NCI-H460 (cell line): ENCODE results near the gene CEMIP2. TPM values are rescaled to one million over a fixed set of nuclear protein-coding genes. Genes with fewer than 3 reads are reported as not detected.

Source experiments
- DNase-seq: peaks from one replicate; pipeline ENCODE4 v3.0.0-alpha.2; 2016; ENCODE audit warnings: low read depth; ENCODE audit errors: extremely low read depth
- total RNA-seq: library from RNA; depleted of rRNA; stranded (reverse); fragments of >200 nt; shearing (Covaris generic); gene quantifications from 2 replicates; pipeline ENCODE4 v1.2.3, GENCODE V29; 2014

CEMIP2 gene
- total RNA-seq, 1 experiment from 2014 or later, result 22.1 TPM

DNA sequence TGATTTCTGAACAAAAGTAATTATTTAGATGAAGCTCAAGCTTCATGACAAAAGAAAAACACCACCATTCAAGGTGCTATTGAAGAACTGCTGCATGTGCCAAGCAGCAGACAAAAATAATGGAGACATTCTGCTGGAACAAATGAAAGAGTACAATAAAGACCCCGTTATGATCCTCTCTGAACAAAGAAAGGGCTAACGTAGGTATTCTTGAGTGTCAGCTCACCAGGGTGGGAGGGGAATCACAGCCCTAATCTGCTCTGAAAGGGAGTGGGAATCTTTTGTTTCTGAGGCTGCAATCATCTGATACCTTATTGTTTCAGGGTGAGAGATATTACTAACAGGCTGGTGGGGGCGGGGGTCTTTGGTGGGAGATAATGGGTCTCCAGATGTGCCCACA lies 15.4 kb downstream of the CEMIP2 start:
- DNase-seq, result no peak

DNA sequence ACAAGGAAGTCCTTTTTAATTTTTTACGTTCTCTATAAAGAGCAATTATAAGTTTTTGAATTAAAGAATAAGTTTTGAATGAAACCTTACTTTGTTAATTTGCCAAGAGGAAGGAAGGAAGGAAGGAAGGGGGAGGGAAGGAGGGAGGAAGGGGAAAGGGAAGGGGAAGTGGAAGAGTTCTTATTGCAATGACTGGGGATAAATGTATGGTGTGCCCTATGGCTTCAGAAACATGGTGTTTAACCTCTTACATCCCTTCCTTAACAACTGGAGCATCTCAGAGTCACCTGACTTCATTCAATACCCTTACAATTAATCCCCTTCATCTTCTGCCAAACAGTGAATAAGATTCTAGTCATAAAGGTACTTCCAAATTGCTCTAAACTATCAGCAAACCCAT lies 16.0 kb downstream of the CEMIP2 start:
- no peak for DNase-seq

DNA sequence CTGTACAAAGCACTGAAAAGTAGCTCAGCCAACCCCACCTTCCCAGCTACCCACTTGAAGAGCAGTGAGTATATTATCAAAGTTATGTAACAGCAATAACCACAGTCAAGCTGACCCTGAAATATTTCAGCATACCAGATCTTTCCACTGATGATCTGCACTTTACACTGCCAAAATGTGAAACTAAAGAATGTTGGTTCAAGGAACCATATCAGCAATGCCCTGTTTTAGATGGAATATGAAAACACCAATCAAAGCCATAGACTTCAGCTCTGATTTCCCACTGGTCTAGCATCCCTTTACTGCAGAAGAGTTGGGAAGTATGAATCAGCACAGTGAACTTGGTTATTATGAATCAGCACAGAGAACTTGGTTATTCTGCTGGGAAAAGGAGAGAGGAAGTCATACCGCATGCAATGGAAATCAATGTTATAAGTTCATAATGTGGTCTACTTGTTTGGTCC lies 20.0 kb downstream of the CEMIP2 start:
- no peak for DNase-seq

DNA sequence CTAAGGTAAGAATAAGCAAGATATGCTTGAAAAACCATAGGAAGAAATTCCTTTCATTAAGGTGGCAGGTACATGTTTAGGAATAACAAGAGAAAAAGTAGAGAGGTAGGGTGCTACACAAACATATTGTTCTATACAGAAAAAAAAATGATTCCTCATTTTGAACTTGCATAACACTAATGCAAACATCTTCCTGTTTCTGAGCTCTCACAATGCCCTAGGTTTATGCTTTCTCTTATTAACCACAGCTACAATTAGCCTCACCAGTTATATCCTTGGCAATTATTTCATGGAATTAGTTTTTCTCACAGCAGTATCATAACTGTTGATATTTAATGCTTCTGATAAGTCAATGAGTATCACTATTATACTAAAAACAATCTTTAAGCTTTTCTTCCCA lies 20.7 kb downstream of the CEMIP2 start:
- no peak for DNase-seq

DNA sequence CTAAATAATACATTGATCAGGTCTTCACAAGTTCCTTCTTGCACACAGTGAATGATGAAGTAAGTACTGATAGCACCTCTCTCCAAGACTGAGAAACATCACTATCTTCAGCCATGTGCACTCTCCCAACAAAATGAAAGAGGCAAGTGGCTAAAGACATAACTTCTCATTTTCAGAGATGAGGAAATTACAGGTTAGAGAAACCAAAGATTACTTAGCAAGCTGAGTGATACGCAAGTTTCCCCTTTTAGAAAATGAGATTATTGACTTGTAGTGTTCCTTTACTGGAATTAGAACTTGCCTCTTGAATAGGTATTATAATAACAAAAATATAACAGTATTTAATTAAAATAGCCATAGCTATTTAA lies 21.6 kb downstream of the CEMIP2 start:
- no peak for DNase-seq

DNA sequence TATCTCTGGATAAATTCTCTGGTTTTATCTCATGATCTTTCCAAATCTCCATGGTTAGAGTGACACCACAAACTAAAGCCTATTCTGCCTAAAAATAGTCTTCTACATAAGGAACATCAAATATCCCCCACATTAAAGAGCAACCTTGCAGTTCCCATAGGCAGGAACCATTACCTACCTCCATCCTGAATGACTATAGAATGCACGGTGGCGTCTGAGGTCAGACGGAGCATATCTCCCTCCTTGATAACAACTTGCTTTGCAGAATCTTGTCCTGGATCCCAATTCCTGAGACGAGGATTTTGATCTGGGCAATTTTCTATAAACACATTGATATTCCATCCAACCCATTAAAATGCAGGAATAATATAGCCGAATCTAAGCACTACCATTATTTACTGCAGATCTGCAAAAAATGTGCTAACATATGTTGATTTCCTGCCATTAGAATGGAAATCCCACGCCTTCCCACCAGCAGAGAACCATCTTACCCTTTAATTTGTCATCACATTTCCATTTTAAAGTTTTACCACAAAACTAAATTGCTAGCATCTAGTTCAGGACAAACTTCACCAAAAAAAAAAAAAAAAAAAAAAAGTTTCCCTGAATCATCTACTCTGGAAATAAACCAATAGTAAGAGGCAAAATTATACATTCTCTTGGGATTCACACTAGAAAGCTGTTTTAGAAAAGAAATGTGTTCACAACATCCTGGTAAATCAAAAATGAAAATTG lies 22.1 kb downstream of the CEMIP2 start:
- DNase-seq, result no peak

DNA sequence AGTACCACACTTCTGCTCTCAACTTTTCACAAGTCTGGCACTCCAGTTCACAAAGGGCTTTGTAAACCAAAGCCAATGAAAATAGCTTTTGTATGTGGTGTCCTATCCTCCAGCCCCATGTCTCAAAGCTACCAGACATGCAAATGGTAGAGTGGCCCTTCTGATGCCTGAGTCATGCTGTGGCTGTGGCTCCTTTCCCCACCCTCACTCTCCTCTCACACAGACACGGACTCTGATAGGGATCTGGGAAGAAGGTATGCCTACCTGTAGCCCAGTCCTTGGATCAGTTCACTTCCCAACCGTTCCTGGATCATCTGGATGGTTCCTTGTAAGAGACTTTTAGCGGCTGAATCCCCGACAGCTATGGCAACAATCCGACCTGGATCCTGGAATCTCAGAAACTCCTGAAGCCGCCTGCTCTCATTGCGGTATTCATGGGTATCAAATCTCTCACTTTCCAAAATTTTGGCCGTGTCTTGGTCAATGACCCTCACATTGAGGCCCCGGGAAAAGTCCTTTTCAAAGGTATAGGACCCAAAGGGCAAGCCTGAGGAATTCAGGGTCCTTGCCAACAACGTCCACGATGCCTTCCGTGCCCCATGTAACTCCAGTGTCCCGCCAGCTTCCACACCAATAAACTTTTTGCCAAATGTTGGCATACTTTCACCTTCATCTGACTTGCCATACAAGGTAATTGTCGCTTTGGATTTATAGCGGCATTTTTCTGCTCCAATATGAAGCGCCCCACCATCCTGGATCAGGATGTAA lies 23.4 kb downstream of the CEMIP2 start:
- DNase-seq, result no peak

DNA sequence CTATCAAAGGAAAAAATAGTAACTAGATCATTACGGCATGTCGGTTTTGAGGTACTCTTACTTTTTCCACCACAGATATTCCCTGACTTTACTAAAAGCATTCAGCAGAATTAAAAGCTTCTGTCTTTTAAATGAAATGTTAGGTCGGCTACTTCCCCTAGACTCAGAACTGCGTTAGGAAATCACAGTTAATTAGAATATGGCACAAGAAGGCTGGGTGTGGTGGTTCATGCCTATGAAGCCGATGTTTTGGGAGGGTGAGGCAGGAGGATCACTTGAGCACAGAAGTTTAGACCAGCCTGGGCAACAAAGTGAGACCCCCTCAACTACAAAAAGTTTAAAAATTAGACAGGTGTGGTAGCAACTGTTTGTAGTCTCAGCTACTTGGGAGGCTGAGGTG lies 24.4 kb downstream of the CEMIP2 start:
- DNase-seq, result no peak

DNA sequence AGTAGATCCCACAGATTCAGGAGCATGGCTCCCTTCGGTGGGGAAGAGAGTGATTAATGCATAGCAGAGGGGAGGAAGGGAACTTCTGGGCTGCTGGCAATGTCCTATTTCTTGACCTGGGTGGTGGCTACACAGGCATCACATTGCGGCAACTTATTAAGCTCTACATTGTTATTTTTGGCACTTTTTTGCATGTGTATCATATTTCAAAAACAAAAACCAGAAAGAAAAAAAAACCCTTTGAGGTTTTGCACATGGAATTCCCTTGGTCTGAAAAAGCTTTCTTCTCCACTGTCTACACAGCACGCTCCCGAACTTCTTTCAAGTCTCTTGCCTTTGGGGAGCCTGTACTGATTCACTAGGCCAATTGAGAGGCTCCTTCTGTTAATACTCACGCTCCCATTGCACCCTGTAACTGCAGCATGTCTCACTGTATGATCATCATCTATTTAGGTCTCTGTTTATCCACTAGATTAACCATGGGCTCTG lies 25.1 kb downstream of the CEMIP2 start:
- no peak for DNase-seq

DNA sequence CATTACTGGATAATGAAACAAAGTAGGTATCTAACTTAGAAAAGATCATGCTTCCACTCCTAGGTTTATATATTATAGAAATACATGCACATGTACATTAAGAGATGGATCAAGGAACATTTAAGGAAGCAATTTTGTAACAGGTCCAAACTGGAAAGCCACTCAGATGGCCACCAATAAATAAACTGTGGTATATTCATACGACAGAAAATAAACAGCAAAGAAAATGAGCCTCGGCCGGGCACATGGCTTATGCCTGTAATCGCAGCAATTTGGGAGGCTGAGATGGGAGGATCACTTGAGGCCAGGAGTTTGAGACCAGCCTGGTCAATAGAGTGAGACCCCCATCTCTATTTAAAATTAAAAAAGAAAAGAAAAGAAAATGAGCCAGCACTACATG lies 25.6 kb downstream of the CEMIP2 start:
- DNase-seq, result no peak

DNA sequence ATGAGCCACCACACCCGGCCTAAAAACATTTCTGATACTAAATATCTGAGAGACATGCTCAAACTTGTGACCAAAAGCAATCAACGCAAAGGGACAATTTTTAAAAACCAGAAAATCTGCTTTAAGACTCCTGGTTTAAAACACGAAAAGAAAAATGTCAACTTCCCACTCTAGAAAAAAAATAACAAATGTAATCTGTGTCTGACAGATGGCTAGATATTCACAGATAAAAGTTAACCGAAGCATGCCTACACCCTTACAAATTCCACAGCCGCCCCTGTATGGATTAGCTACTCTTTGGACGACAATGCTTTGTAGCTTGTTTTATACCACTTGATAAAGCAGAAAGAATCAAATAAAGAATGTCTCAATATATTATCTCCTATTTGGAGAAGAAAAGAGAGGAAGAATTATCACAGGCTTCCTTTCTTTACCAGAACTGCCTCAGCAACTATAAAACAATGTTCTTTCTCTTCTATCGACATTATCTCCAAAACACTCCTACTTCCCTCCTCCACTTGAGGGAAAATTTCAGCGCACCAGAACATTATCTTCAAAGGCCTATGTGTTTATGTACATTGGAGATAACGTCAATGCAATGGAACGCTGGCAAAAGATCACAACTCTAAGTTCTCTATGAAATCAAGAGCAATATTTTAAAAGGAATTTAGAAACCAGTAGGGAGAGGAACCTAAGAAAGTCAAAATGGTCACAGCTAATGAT lies 26.2 kb downstream of the CEMIP2 start:
- DNase-seq, result no peak

DNA sequence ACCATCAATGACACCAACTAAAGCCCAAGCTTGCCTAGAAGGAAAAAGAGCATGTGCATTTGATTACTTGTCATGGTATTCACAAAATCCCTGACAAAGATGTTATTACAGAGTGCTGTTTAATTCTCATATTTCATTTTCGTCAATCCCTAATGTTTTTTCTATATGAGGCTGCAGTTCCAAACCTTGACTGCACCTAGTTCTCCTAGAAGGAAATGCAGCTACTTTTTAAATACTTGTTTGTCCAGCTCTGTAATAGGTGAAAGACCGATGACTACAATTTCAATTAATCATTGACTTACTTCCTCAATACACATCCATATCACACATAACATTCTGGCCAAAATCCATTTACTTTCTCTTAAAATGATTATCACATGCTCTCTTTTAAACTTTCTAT lies 28.1 kb downstream of the CEMIP2 start:
- no peak for DNase-seq

DNA sequence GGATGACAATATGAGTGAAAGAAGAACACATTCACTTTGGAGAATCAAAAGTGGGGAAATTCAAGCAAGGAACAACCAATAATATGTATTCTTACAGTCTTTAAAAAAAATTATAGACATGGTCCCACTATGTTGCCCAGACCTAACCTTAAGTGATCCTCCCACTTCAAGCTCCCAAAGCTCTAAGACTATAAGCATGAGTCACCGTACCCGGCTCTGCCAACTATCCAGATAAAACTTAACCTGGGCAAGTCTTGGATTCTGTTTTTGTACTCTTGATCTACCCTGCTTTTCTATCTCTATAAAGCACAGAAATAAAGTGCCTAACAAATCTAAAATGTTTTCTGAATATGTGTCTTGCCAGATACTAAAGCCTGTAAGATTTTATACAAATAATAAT lies 30.9 kb downstream of the CEMIP2 start:
- no peak for DNase-seq

DNA sequence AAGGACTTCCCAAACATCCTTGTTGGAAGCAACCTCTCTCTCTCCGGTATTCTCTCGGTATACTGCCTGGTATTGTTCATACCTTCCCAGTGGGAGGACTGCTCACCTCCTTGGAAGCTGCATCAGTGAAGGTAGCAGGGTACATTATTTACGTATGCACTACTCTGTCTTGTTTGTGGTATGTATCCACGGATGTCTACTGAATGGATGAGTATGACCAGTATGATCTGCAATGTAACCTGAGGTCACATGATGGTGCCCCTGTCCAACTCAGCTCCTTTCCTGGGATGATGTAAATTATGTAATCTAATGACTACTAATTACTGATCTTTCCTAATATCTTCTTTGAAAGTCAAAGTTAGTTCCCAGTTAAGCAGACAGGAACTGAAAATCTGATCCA lies 32.1 kb downstream of the CEMIP2 start:
- no peak for DNase-seq

DNA sequence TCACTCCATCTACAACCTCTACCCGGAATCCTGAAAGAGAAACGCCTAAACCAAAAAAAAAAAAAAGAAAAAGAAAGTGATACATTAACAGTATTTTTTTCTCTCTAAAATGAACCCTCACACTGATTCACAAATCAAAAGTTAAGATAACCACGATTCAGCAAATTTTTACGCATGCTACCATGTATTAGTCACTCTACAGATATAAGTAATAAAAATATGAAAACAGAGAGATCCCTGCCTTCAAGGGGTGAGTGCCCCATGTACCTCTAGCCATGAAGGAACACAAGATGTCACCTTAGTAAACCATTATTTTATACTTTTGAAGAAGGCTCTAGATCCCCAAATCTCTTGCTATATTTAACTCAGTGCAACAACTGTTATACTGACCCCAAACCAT lies 33.4 kb downstream of the CEMIP2 start:
- no peak for DNase-seq

DNA sequence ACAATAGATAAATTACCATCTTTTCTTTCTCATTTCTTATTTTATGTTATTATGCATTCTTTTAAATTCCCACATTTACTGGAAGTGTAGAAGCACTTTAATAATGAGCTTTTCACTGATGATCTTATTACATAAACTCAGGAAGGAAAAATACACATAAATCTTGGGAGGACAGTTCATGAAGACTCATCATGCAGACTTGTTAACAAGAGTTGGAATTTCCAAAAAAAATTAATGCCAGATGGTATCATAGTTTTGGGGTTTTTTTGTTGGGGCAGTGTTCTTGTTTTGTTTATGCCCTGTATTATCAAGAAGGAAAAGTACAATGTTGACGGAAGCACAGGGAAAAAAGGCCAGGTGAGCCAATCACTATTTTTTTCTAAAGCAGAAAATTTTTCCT lies 35.1 kb downstream of the CEMIP2 start:
- DNase-seq, result no peak

DNA sequence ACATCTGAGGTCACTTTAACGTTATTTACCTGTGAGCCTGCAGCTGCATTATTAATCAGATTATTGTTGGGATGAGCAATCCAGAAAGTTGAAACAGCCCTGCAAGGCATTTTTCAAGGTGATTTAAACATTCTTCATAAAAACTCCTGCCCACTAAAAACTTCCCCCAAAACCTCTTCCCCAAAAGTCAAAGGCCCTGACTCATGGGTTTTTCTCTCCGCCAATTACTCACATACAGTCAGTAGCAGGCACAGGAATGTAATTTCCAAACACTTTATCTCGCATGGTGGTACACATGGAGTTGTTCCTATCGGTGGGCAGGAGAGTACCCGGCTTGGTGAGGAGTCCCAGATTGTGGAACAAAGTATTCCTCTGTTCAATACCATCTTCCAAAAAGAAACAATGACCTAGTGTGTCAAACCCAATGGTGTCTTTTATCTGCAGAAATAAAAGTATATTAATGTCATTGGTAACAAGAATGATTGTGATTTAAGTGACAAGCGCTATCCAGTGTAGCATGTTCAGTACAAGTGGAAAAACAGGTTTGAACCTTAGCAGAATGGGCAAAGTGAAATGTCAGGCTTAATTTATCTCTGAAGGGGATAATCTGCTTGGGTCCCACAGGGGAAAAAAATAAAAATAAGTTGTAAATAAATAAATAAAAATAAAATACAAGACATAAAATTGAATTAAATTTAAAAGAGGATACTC lies 38.3 kb downstream of the CEMIP2 start:
- no peak for DNase-seq

DNA sequence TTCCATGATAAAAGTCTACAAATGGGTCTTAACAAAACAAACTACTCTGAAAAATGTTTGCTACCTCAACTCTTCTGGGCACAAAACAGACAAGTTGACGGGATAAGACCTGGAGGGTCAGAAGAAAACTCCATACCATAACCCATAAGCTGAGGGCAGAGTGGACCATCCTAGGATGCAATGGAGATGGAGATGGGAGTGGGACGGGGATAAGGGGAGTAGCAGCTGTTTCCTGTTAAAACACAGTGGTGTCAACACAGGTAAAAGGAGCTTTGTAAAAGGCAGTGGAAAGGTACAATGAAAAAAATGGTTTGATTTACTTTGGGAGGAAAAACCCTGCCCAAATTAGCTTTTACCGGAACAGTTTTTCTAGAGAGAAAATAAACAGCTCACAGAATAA lies 41.6 kb downstream of the CEMIP2 start:
- no peak for DNase-seq

DNA sequence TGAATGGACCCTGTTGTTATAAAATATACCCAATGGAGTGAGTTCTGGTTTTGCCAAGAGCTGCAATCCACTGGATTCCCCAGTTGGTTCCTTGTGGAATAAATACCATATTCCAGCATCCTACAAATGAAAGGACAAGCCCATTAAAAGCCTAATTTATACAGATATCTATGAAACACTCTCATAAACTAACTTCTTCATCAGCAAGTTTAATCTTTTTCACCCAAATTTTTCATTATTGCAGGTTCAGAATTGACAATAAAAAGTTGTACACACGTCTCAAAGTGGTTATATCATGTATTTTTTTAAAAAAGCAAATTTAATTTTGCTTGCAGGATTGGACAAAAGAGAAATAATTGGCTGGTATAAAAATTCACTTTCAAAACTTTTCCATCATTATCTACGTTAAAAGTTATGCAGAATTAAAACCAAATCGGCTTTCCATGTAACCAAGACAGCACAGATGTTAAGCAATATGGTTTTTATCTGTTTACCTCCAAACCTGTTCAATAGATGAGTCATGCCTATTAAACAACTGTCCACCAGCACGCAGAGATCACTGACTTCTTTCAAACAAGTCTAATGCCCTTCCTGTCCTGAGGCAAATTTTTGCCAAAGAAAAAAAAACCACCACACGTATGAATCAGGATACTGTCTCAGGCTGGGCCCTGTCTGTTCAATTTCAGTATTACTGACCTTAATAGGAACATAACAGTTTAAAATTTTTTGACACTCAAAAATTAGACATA lies 42.5 kb downstream of the CEMIP2 start:
- peak; percentile 60 for DNase-seq

DNA sequence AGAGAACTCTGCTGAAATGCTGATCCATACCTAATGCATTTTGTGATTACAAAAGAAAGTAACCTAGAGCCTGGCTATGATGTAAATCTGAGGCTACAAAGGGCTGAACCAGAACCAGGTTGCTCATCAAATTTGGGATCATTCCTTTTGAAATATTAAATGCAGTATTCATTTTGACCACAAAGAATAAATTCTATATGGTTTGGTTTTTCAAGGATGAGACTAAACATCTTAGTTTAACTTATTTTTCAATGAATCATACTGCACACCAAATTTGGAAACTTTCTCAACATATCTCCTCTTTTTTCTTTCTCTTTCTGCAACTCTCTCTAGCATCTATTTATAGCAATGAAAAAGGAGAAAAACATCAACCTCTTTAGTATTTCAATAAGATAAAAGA lies 46.5 kb downstream of the CEMIP2 start:
- DNase-seq, result no peak
